DOHH2 (cell line): ENCODE measurements around the gene DNAH3.

Source experiments
- EZH2phosphoT487 ChIP-seq: fragments of 200-600 bp; sonication (generic); IDR thresholded peaks from 2 replicates; pipeline ENCODE4 v1.6.1; 2017; ENCODE audit warnings: borderline replicate concordance, mild to moderate bottlenecking, antibody characterized with exemption, low read length, moderate library complexity, mixed read lengths
- TF ChIP-seq, protein P1 (sequence below): fragments of 200-600 bp; sonication (generic); IDR thresholded peaks from one replicate; pipeline ENCODE4 v1.5.1; 2014; ENCODE audit warnings: antibody characterized with exemption, mild to moderate bottlenecking, low read depth, low read length; ENCODE audit not compliant: poor library complexity, severe bottlenecking

DNA sequence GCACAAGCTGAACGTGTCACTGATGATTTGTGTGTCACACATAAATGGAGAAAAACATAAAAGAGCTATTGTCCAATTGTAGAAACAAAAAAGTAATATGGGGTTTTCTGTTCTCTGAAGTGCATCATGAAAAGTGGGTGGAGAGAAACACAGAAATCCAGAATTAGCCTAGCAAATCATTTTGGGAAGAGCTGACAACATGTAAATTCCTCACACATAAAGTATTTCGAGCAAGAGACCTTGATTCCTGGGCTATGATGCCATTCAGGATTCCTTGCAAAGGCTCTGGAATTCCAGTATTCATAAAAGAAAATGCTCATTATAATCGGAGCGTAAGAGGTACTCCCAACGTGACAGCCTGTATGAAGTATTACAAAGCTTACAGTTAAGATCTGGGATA, 251.6 kb downstream of the DNAH3 start:
- no peak for TF ChIP-seq EZH2phosphoT487
- TF ChIP-seq, protein P1, sequence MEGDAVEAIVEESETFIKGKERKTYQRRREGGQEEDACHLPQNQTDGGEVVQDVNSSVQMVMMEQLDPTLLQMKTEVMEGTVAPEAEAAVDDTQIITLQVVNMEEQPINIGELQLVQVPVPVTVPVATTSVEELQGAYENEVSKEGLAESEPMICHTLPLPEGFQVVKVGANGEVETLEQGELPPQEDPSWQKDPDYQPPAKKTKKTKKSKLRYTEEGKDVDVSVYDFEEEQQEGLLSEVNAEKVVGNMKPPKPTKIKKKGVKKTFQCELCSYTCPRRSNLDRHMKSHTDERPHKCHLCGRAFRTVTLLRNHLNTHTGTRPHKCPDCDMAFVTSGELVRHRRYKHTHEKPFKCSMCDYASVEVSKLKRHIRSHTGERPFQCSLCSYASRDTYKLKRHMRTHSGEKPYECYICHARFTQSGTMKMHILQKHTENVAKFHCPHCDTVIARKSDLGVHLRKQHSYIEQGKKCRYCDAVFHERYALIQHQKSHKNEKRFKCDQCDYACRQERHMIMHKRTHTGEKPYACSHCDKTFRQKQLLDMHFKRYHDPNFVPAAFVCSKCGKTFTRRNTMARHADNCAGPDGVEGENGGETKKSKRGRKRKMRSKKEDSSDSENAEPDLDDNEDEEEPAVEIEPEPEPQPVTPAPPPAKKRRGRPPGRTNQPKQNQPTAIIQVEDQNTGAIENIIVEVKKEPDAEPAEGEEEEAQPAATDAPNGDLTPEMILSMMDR: no peak
